Left renal pelvis (tissue), 4 donors: ENCODE measurements around the gene MLLT6. TPM values are rescaled to one million over a fixed set of nuclear protein-coding genes. Genes with fewer than 3 reads are reported as not detected.

ENCODE experiments used
- DNase-seq, 4 donors: peaks; one replicate each; pipeline ENCODE4 v3.0.0-alpha.2; 2013; ENCODE audit warnings: low read depth in 4 of 4, low spot score in 3 of 4
- polyA plus RNA-seq, 4 donors: library from polyadenylated mRNA; unstranded; fragments of 120-200 nt; gene quantifications; one replicate each; pipeline ENCODE4 v1.2.1, GENCODE V29; 2013; ENCODE audit not compliant: insufficient read length in 4 of 4

Gene MLLT6
- polyA plus RNA-seq, 4 donors, result 64.1 to 137 (median 91.3) TPM

- DNase-seq, result no peak
Measured at GRCh38 chr17:38753071-38753506, 48.0 kb downstream of the MLLT6 start.

- DNase-seq, result no peak
Measured at GRCh38 chr17:38761612-38762011, 56.5 kb downstream of the MLLT6 start.

- no peak for DNase-seq
Measured at GRCh38 chr17:38762231-38762630, 57.2 kb downstream of the MLLT6 start.

- DNase-seq, result no peak
Measured at GRCh38 chr17:38766341-38766740, 61.3 kb downstream of the MLLT6 start.

- DNase-seq, result no peak
Measured at GRCh38 chr17:38768417-38768816, 63.3 kb downstream of the MLLT6 start.

GRCh38 chr17:38773258-38773657, 68.2 kb downstream of the MLLT6 start:
- no peak for DNase-seq

GRCh38 chr17:38777641-38778250, 72.7 kb downstream of the MLLT6 start:
- DNase-seq, result no peak

Other genes starting within 250 kb of the MLLT6 start
- gene SRCIN1, start 99.3 kb upstream of the MLLT6 start, polyA plus RNA-seq, result 1 to 10 TPM; 3.0 to 6.2 (median 4.9) TPM
- 1 to 10 TPM; 1.1 to 1.6 (median 1.4) TPM for gene EPOP, start 30.3 kb upstream of the MLLT6 start, polyA plus RNA-seq
- 10 to 100 TPM; 10.3 to 15.4 (median 11.3) TPM for gene CISD3, start 25.1 kb downstream of the MLLT6 start, polyA plus RNA-seq
- gene PCGF2, start 43.1 kb downstream of the MLLT6 start, polyA plus RNA-seq, result 100 to 1,000 TPM in 1 of 4 donors, 10 to 100 TPM in 3; 71.4 to 103 (median 83.1) TPM
- gene PSMB3, start 47.5 kb downstream of the MLLT6 start, polyA plus RNA-seq, result 100 to 1,000 TPM in 3 of 4 donors, 10 to 100 TPM in 1; 77.4 to 124 (median 113) TPM
- gene PIP4K2B, start 94.3 kb downstream of the MLLT6 start, polyA plus RNA-seq, result 10 to 100 TPM; 77.9 to 81.5 (median 79.8) TPM
- gene CWC25, start 120.0 kb downstream of the MLLT6 start, polyA plus RNA-seq, result 10 to 100 TPM; 22.1 to 30.5 (median 24.9) TPM
- gene RPL23, start 148.4 kb downstream of the MLLT6 start, polyA plus RNA-seq, result 1,000 to 10,000 TPM; 2,352 to 3,215 (median 2,597) TPM
- 100 to 1,000 TPM; 140 to 149 (median 146) TPM for gene LASP1, start 164.8 kb downstream of the MLLT6 start, polyA plus RNA-seq